Lower lobe of right lung (tissue), 2 donors: ENCODE measurements around the gene GOPC. TPM values are rescaled to one million over a fixed set of nuclear protein-coding genes. Genes with fewer than 3 reads are reported as not detected.

Experiments
- ATAC-seq, 2 donors: fragments of 200-7000 bp; cut with Tn5 transposase; one replicate each; pipeline ENCODE4 v1.9.1; 2020 to 2022; ENCODE audit warnings: mild to moderate bottlenecking in 2 of 2, moderate library complexity in 2 of 2
- DNase-seq: peaks from one replicate; pipeline ENCODE4 v3.0.0-alpha.2; 2020
- H3K27ac ChIP-seq: fragments of 200-600 bp; one replicate; pipeline ENCODE4 v1.8.0; 2022
- H3K27me3 ChIP-seq: fragments of 200-600 bp; one replicate; pipeline ENCODE4 v1.8.0; 2022; ENCODE audit warnings: low read depth
- H3K36me3 ChIP-seq: fragments of 200-600 bp; one replicate; pipeline ENCODE4 v1.8.0; 2022; ENCODE audit warnings: mild to moderate bottlenecking
- H3K4me1 ChIP-seq: fragments of 200-600 bp; one replicate; pipeline ENCODE4 v1.8.0; 2022
- H3K4me3 ChIP-seq: fragments of 200-600 bp; one replicate; pipeline ENCODE4 v1.8.0; 2022; ENCODE audit warnings: mild to moderate bottlenecking
- H3K9me3 ChIP-seq: fragments of 200-600 bp; one replicate; pipeline ENCODE4 v1.8.0; 2022
- CTCF ChIP-seq: fragments of 200-600 bp; IDR thresholded peaks from one replicate; pipeline ENCODE4 v1.8.0; 2022; ENCODE audit warnings: antibody characterized with exemption, mild to moderate bottlenecking
- intact Hi-C: fragments of 100-400 bp; cut with DNase I; formaldehyde crosslinking; loops from one replicate; pipeline ENCODE4 v1.11.0; 2022
- total RNA-seq: library from RNA; stranded (reverse); fragmentation: NEBNext Ultra II Directional; extraction: Animal tissue kit (Norgen Biotek cat#: 25700); gene quantifications from one replicate; pipeline ENCODE4 v1.2.1, GENCODE V29; 2021
- donor health status: DM: no; HTN: yes; CAD: no; lungs with severe emphysema.

The GOPC gene
- total RNA-seq, 1 donor from 2014 or later = 22.4 TPM

DNA sequence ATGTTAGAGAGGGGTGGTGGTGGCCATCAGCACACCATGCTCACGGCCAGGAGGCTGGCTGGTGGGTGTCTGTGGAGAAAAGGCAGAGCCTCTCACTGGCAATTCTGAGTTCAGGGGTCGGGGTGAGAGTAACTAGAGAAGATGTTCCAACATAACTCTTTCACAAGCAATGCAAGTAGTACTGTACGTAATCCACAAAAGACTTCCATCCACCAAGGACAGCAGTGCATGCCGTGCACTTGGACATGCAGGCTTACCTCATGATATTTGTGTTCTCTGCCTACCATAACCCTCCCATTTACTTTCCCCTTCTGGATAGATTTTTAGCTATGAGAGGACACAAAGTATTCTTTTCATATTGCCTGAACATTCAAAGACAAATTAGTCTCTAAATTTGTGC is 68.5 kb downstream of the GOPC start:
- peaks cover 5% of the 10 kb centered on the region for H3K36me3 ChIP-seq
- TF ChIP-seq CTCF = no peak
- no peak for ATAC-seq
- H3K9me3 ChIP-seq = no peaks in the 10 kb centered on the region
- no peaks in the 10 kb centered on the region for H3K27me3 ChIP-seq
- intact Hi-C loops = no loop called here
- no peak overlapping the region for H3K4me3 ChIP-seq
- H3K27ac ChIP-seq = no peak overlapping the region
- H3K4me1 ChIP-seq = no peaks in the 10 kb centered on the region
- DNase-seq = no peak

- no peak for ATAC-seq
- intact Hi-C loops = no loop called here
- DNase-seq = no peak
- Histone ChIP-seq H3K9me3 (no peaks in the 10 kb centered on the region), H3K36me3 (no peaks in the 10 kb centered on the region), H3K27me3 (no peaks in the 10 kb centered on the region), H3K4me1 (no peaks in the 10 kb centered on the region), H3K27ac (no peak overlapping the region), H3K4me3 (no peak overlapping the region)
- no peak for TF ChIP-seq CTCF
Observed at GRCh38 chr6:117531809-117532725, 70.2 kb downstream of the GOPC start.

GRCh38 chr6:117531346-117531745 is 71.0 kb downstream of the GOPC start:
- no peak for TF ChIP-seq CTCF
- Histone ChIP-seq H3K27me3 (no peaks in the 10 kb centered on the region), H3K36me3 (no peaks in the 10 kb centered on the region), H3K4me3 (no peak overlapping the region), H3K9me3 (no peaks in the 10 kb centered on the region), H3K4me1 (no peaks in the 10 kb centered on the region), H3K27ac (no peak overlapping the region)
- no peak for DNase-seq
- no peak for ATAC-seq
- intact Hi-C loops = no loop called here

GRCh38 chr6:117530467-117531242 is 71.7 kb downstream of the GOPC start:
- ATAC-seq (no peak), DNase-seq (no peak)
- Histone ChIP-seq H3K27me3 (no peaks in the 10 kb centered on the region), H3K36me3 (no peaks in the 10 kb centered on the region), H3K9me3 (no peaks in the 10 kb centered on the region), H3K27ac (no peak overlapping the region), H3K4me1 (no peaks in the 10 kb centered on the region), H3K4me3 (no peak overlapping the region)
- intact Hi-C loops = no loop called here
- TF ChIP-seq CTCF = no peak

GRCh38 chr6:117525607-117526006 is 76.7 kb downstream of the GOPC start:
- no peak for DNase-seq
- H3K27ac ChIP-seq = no peak overlapping the region
- no peak for ATAC-seq
- no peak overlapping the region for H3K4me3 ChIP-seq
- TF ChIP-seq CTCF = no peak
- no peaks in the 10 kb centered on the region for H3K27me3 ChIP-seq
- H3K9me3 ChIP-seq = no peaks in the 10 kb centered on the region
- H3K4me1 ChIP-seq = no peaks in the 10 kb centered on the region
- no peaks in the 10 kb centered on the region for H3K36me3 ChIP-seq
- intact Hi-C loops = no loop called here
